GM12891 (cell line): Measurements from ENCODE around the gene KIAA1755.

ENCODE experiments used
- POLR2A ChIP-seq: IDR thresholded peaks from 2 replicates; pipeline ENCODE4 v1.6.1; 2011; ENCODE audit warnings: low read depth, low read length, control low read depth
- TAF1 ChIP-seq: IDR thresholded peaks from 2 replicates; pipeline ENCODE4 v1.6.1; 2011; ENCODE audit warnings: low read depth, low read length, control low read depth

DNA sequence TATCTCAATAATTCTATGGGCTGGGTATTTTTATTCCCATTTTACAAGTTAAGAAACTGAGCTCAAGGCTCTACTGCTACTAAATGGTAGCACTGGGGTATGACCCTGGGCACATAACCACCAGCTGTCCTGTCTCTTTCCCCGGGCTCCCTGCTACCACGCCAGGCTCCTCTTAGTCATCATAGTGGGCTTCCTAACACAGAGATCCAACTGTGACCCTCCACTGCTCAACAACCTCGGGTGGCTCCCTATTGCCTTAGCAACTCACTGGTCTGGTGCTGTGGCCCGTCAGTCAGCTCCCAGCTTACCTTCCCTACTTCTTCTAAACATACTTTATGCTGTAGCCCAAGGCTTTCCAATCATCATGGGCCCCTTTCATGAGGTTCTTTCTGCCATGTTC, 4.5 kb downstream of the KIAA1755 start:
- TF ChIP-seq POLR2A (no peak), TAF1 (no peak)
